Caki2 (cell line): ENCODE data around the gene NR4A2. TPM values are rescaled to one million over a fixed set of nuclear protein-coding genes. Genes with fewer than 3 reads are reported as not detected.

Experiments
- DNase-seq: peaks from one replicate; pipeline ENCODE4 v3.0.0-alpha.2; 2015; ENCODE audit warnings: low read depth
- in situ Hi-C: cut with HindIII; loops from 2 replicates; pipeline ENCODE4 v1.10.0; 2016; ENCODE audit warnings: low sequenced_read_pairs, low pct_unique_long_range_greater_than_20kb, mixed read lengths
- total RNA-seq: library from RNA; depleted of rRNA; stranded (reverse); fragments of >200 nt; shearing (Covaris generic); gene quantifications from 2 replicates; pipeline ENCODE4 v1.2.3, GENCODE V29; 2014; ENCODE audit warnings: low replicate concordance

Gene NR4A2
- total RNA-seq, 1 experiment from 2014 or later = not detected

GRCh38 chr2:156341452-156342253 lies 9.1 kb upstream of the NR4A2 start:
- DNase-seq = peak; percentile 93
- in situ Hi-C loops = loop anchor here (25.0 kb wide), 1 partner anchor 246 kb away; no protein-coding TSS in a partner anchor

- in situ Hi-C loops = loop anchor here (25.0 kb wide), 1 partner anchor 246 kb away; no protein-coding TSS in a partner anchor
- no peak for DNase-seq
These were observed 8.4 kb upstream of the NR4A2 start for GRCh38 chr2:156340804-156341451.

- DNase-seq = no peak
- in situ Hi-C loops = loop anchor here (25.0 kb wide), 1 partner anchor 247 kb away; no protein-coding TSS in a partner anchor
These were observed 7.9 kb upstream of the NR4A2 start for GRCh38 chr2:156340377-156340776.

GRCh38 chr2:156339865-156340264 lies 7.3 kb upstream of the NR4A2 start:
- DNase-seq = no peak
- in situ Hi-C loops = loop anchor here (25.0 kb wide), 1 partner anchor 247 kb away; no protein-coding TSS in a partner anchor

- peak; percentile 34 for DNase-seq
- in situ Hi-C loops = loop anchor here (25.0 kb wide), 1 partner anchor 248 kb away; no protein-coding TSS in a partner anchor
These were observed 6.8 kb upstream of the NR4A2 start for GRCh38 chr2:156339110-156339847.

- peak; percentile 51 for DNase-seq
- in situ Hi-C loops = loop anchor here (25.0 kb wide), 1 partner anchor 249 kb away; no protein-coding TSS in a partner anchor
These were observed 6.1 kb upstream of the NR4A2 start for GRCh38 chr2:156338578-156338977.

GRCh38 chr2:156334496-156335478 lies 2.3 kb upstream of the NR4A2 start:
- in situ Hi-C loops = loop anchor here (25.0 kb wide), 1 partner anchor 253 kb away; no protein-coding TSS in a partner anchor
- DNase-seq = peak; percentile 80

GRCh38 chr2:156333951-156334495 lies 1.5 kb upstream of the NR4A2 start:
- in situ Hi-C loops = loop anchor here (25.0 kb wide), 1 partner anchor 253 kb away; no protein-coding TSS in a partner anchor
- peak; percentile 68 for DNase-seq

- in situ Hi-C loops = loop anchor here (25.0 kb wide), 1 partner anchor 254 kb away; no protein-coding TSS in a partner anchor
- DNase-seq = peak; percentile 24
These were observed 891 bp upstream of the NR4A2 start for GRCh38 chr2:156333274-156333950.

- in situ Hi-C loops = loop anchor here (25.0 kb wide), 1 partner anchor 255 kb away; no protein-coding TSS in a partner anchor
- no peak for DNase-seq
These were observed 312 bp downstream of the NR4A2 start for GRCh38 chr2:156332284-156332533.

- in situ Hi-C loops = loop anchor here (25.0 kb wide), 1 partner anchor 256 kb away; no protein-coding TSS in a partner anchor
These were observed 793 bp downstream of the NR4A2 start for GRCh38 chr2:156331572-156332283.

GRCh38 chr2:156329927-156330726 lies 2.4 kb downstream of the NR4A2 start:
- in situ Hi-C loops = loop anchor here (25.0 kb wide), 1 partner anchor 257 kb away; no protein-coding TSS in a partner anchor

More at GRCh38 chr2:156331572-156332283, 793 bp downstream of the NR4A2 start:
- peak; percentile 59 for DNase-seq

GRCh38 chr2:156329031-156329926 lies 3.2 kb downstream of the NR4A2 start:
- DNase-seq = no peak
- in situ Hi-C loops = loop anchor here (25.0 kb wide), 1 partner anchor 258 kb away; no protein-coding TSS in a partner anchor

More at GRCh38 chr2:156329927-156330726, 2.4 kb downstream of the NR4A2 start:
- no peak for DNase-seq
